GM12873 (cell line): ENCODE measurements around the gene DYSF.

Source experiments
- TF ChIP-seq, protein P1 (sequence below): IDR thresholded peaks from 2 replicates; pipeline ENCODE4 v1.5.1; 2012; ENCODE audit warnings: low read depth, mild to moderate bottlenecking, moderate library complexity, low read length, control low read depth; ENCODE audit not compliant: insufficient read depth; ENCODE audit errors: missing control alignments

Gene DYSF

DNA sequence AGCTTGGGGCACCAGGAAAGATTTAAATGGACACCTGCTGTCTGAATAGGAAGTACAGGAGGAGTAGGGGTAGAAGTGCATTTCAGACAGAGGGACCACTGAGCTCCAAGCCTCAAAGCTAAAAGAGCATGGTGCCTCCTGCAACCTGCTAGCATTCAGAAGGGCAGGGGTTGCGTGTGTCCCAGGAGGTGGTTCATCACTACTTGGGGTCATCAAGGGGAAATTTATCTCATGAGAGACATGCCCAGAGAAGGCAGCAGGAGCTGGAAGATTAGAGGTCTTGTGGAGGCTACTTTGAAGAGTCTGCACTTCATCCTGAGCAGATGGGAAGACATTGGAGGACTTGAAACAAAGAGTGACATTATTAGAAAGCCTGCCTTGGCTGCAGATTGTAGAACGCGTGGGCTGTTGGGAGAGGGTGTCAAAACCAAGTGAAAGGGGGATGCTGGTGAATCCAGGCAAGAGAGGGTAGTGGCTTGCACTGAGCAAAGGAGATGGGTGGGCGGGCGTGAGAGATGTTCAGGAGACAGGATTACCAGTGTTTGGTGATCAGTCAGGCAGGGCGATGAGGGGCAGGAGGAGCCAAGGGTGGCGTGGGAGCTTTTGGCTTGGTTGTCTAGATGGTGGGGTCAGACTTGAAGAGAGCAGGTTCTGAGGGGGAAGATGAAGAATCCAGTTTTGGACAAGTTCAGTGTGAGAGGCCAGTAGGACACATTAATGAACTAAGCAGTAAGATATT is 154.0 kb downstream of the DYSF start:
- TF ChIP-seq, protein P1, sequence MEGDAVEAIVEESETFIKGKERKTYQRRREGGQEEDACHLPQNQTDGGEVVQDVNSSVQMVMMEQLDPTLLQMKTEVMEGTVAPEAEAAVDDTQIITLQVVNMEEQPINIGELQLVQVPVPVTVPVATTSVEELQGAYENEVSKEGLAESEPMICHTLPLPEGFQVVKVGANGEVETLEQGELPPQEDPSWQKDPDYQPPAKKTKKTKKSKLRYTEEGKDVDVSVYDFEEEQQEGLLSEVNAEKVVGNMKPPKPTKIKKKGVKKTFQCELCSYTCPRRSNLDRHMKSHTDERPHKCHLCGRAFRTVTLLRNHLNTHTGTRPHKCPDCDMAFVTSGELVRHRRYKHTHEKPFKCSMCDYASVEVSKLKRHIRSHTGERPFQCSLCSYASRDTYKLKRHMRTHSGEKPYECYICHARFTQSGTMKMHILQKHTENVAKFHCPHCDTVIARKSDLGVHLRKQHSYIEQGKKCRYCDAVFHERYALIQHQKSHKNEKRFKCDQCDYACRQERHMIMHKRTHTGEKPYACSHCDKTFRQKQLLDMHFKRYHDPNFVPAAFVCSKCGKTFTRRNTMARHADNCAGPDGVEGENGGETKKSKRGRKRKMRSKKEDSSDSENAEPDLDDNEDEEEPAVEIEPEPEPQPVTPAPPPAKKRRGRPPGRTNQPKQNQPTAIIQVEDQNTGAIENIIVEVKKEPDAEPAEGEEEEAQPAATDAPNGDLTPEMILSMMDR, result no peak

DNA sequence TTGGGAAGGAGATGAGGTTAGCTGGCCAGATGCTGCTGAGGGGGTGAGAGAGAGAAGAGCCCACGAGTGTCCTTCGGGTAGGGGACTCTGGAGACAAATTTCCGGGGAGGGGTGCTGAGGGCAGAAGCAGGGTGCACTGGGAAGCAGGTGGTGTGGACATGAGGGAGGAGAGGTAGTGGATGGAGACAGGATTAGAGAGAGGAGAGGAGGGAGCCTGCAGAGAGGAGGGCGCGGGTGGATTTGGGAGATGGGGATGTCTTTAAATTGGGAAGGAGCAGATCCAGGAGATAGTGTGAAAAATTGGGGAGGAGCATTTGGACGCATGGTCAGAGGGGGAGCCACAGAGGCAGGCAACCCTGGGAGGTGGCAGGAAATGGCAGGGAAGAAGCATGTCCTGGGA is 154.7 kb downstream of the DYSF start:
- TF ChIP-seq, protein P1, result no peak

DNA sequence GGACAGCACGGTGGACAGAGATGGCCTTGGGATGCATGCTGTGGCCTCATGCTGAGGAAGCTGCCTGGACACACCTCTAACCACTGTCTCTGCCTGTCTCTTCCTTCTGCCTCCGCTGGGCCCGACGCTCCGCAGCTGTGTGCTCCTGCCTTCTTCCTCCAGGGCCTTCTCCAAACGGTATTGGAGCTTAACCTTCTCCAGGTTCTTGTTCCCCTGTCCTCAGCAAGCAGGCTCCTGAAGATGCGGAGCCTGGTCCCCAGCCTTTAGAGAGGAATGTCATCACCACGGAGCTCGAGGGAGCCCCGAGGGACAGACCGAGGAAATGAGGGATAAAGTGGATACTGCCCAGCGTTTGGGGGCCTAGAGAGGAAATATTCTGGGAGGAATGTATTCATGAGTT is 155.1 kb downstream of the DYSF start:
- TF ChIP-seq, protein P1, result no peak

DNA sequence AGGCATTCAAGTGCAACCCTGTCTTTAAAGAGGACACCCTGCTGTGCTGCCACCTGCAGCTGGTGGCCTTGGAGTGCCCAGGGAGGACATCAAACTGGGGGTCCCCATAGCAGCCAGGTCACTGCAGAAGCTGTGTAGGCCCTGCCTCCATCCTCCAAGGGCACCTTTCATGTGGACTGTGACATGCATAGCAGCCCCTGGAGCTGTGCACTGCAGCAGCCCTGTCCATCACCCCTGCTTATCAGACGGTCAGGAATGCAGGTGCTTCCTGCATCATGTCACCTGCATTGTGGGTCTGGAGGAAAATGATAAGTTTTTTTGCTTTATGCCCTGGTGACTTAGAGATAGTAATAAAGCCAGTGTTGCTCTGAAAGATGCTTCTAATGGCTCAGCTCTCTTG is 155.7 kb downstream of the DYSF start:
- TF ChIP-seq, protein P1, result no peak

DNA sequence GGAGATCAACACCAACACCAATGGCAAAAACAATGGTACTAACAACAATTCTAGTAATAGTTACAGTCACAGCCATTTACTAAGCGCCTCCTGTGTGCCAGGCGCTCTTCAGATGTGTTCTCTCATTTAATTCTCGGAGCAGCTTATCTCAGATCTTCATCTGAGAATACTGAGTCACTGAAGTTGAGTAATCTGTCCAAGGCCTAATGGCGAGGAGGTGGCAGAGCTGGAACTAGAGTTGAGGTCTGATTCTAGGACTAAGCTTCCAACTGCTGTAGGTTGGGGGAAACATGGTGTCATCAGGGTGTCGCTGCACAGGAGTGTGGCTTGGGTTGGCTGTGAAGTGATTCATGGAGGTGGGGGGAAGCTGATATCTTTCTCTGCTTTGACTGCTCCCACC is 156.1 kb downstream of the DYSF start:
- TF ChIP-seq, protein P1, result no peak

DNA sequence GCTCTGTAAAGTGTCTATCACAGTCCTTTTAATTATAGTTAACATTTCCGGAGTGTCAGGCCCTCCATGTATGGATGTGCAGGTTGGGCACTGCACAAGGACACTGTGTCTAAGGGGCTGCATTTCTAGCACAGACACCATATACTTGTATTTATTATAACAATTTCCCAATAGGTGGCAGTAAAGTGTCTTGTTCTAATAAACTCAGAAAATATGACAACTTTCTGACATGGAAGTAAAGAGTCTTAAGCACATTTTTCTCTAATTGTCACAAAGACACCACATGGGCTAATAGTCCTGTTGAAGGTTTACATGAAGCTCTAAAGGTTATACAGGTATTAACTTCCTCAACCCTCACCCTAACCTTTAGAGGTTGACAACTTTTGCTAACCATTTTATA is 156.6 kb downstream of the DYSF start:
- TF ChIP-seq, protein P1, result peak; percentile 19

DNA sequence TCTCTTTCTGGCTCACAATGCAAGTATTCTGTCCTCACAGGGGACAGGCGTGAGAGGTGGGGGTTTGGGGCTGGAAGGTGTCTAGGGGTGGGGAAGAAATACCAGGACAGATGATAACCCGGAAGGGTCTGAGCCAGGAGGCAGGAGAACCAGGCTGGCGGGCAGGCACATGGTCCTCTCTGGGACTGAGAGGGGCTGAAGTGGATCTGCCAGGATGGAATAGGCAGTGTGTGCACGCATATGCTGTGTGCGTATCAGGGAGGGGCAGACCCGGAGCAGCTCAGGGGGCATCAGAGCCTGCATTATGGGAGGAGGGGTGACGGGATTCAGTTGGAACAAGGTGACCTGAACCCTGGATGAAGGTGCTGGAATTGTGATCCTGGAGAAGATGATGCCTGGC is 157.3 kb downstream of the DYSF start:
- TF ChIP-seq, protein P1, result no peak
